H1 (cell line): ENCODE measurements around the gene WBP1. TPM values are rescaled to one million over a fixed set of nuclear protein-coding genes. Genes with fewer than 3 reads are reported as not detected.

Experiments used
- NRF1 ChIP-seq: IDR thresholded peaks from 2 replicates; pipeline ENCODE4 v1.6.1; 2011; ENCODE audit warnings: mild to moderate bottlenecking, low read depth, low read length, improper control_type of control experiment
- SP2 ChIP-seq: IDR thresholded peaks from 2 replicates; pipeline ENCODE4 v1.6.1; 2012; ENCODE audit warnings: mild to moderate bottlenecking, low read length, inconsistent platforms
- polyA plus RNA-seq, 7 experiments: library from polyadenylated mRNA; depleted of rRNA in 3 of 7; stranded (reverse) in 5 of 7; unstranded in 2 of 7; fragments of >200 nt in 5 of 7; fragments of 200-250 nt in 2 of 7; gene quantifications; 1 replicate in 5 of 7; 2 replicates in 1 of 7; 4 replicates in 1 of 7; pipeline versions ENCODE4 v1.2.1 to v1.2.3, GENCODE V29; 2011 to 2013; ENCODE audit warnings: missing spikeins in 2 of 7, mixed read lengths in 2 of 7
- total RNA-seq: library from RNA; stranded (reverse); fragmentation: NEBNext Ultra II Directional; extraction: Animal tissue kit (Norgen Biotek cat#: 25700); gene quantifications from 2 replicates; pipeline ENCODE4 v1.2.1, GENCODE V29; 2021

WBP1 gene
- total and polyA plus RNA-seq, 2 of the 8 experiments (the other 6 are each of a cell fraction or from before 2014, with no cell fraction given), result 57.2 to 190 TPM

DNA sequence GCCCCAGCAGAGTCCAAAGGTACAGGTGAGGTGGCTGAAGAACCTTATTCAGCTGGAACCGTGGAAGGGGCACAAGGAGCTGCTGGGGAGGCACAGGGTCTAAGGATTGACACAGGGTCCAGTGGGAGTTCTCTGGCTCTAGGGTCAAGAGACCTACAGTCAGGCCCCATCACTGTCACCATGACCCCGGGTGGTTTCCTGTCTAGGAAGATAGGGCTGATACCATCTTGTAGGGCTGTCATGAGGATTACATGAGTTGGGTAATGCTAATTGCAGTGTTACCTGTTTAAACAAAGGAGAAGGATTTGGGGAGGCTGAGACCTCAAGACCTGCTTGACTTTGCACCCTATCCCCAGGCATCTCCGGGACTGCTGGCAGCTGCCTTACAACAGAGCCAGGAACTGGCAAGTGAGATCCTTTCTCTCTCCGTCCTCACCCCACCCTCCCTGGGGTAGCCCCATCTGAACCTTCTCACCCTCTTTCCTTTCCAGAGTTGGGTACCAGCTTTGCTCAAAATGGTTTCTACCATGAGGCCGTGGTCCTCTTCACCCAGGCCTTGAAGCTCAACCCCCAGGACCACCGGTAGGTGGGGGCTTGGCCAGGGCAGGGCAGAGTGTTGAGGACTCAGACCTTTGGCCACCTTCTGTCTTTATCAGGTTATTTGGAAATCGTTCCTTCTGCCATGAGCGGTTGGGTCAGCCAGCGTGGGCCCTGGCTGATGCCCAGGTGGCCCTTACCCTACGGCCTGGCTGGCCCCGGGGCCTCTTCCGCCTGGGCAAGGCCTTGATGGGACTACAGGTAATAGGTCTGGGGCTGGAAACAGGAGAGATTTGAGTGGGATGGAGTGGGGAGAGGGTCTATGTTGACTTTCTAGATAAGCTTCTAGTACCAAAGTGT lies 33.7 kb downstream of the WBP1 start (continued):
- TF ChIP-seq SP2 (no peak), NRF1 (no peak)
